RCC 7860 (cell line): ENCODE measurements around the gene GRPR.
"Not testable (repeated sequence)": the region's sequence is repeated elsewhere in the genome, so short reads cannot be mapped to it uniquely, and the experiment has no call there.

Source experiments
- DNase-seq: peaks from one replicate; pipeline ENCODE4 v3.0.0-alpha.2; 2015; ENCODE audit warnings: low spot score
- FAIRE-seq: peaks from 2 replicates; lab custom pipeline; 2012; peaks lifted over from hg19 to GRCh38; lab: Jason Lieb, UNC

The GRPR gene

GRCh38 chrX:16136080-16136479 is 12.7 kb downstream of the GRPR start:
- FAIRE-seq, result no peak
- DNase-seq, result no peak

- DNase-seq (no peak), FAIRE-seq (no peak)
Observed at GRCh38 chrX:16137416-16138107, 14.2 kb downstream of the GRPR start.

- no peak for FAIRE-seq
- DNase-seq, result no peak
Observed at GRCh38 chrX:16138108-16138427, 14.7 kb downstream of the GRPR start.

GRCh38 chrX:16140448-16140847 is 17.1 kb downstream of the GRPR start:
- DNase-seq, result no peak
- no peak for FAIRE-seq

GRCh38 chrX:16140983-16141382 is 17.6 kb downstream of the GRPR start:
- FAIRE-seq (no peak), DNase-seq (no peak)

- DNase-seq (no peak), FAIRE-seq (no peak)
Observed at GRCh38 chrX:16141422-16142245, 18.3 kb downstream of the GRPR start.

GRCh38 chrX:16142246-16142558 is 18.8 kb downstream of the GRPR start:
- DNase-seq (no peak), FAIRE-seq (no peak)

GRCh38 chrX:16143968-16144367 is 20.6 kb downstream of the GRPR start:
- DNase-seq (no peak), FAIRE-seq (no peak)

- no peak for DNase-seq
- FAIRE-seq, result no peak
Observed at GRCh38 chrX:16144420-16144819, 21.1 kb downstream of the GRPR start.

GRCh38 chrX:16145093-16145492 is 21.7 kb downstream of the GRPR start:
- DNase-seq, FAIRE-seq: not testable (repeated sequence)

- DNase-seq (no peak), FAIRE-seq (no peak)
Observed at GRCh38 chrX:16145656-16146055, 22.3 kb downstream of the GRPR start.

GRCh38 chrX:16148896-16149295 is 25.5 kb downstream of the GRPR start:
- DNase-seq (peak; percentile 81), FAIRE-seq (peak; percentile 89)

- DNase-seq (no peak), FAIRE-seq (no peak)
Observed at GRCh38 chrX:16155581-16156096, 32.3 kb downstream of the GRPR start.

- DNase-seq (no peak), FAIRE-seq (no peak)
Observed at GRCh38 chrX:16156692-16157331, 33.4 kb downstream of the GRPR start.

- FAIRE-seq, result peak; percentile 99
- DNase-seq, result peak; percentile 95
Observed at GRCh38 chrX:16160729-16161128, 37.4 kb downstream of the GRPR start.

- not testable (repeated sequence) for DNase-seq, FAIRE-seq
Observed at GRCh38 chrX:16161173-16161572, 37.8 kb downstream of the GRPR start.

GRCh38 chrX:16162391-16162790 is 39.0 kb downstream of the GRPR start:
- DNase-seq, result no peak
- no peak for FAIRE-seq

- no peak for DNase-seq
- FAIRE-seq, result no peak
Observed at GRCh38 chrX:16164748-16165147, 41.4 kb downstream of the GRPR start.

GRCh38 chrX:16167181-16167580 is 43.8 kb downstream of the GRPR start, which contains the start of gene MAGEB17:
MAGEB17 (plus strand) TSS chrX:16167481; CDS start chrX:16170383, 2,902 bp downstream.
- DNase-seq, result no peak

GRCh38 chrX:16171039-16171438 is 47.7 kb downstream of the GRPR start:
- DNase-seq, result no peak
- no peak for FAIRE-seq

More at GRCh38 chrX:16167181-16167580, 43.8 kb downstream of the GRPR start, which contains the start of gene MAGEB17:
- FAIRE-seq, result no peak

GRCh38 chrX:16171944-16172343 is 48.6 kb downstream of the GRPR start:
- FAIRE-seq (no peak), DNase-seq (no peak)

GRCh38 chrX:16172391-16172790 is 49.0 kb downstream of the GRPR start:
- FAIRE-seq, result no peak

More at GRCh38 chrX:16172391-16172790, 49.0 kb downstream of the GRPR start:
- no peak for DNase-seq
